Nephron (organoid): ENCODE data around the gene PRSS23.
"Not testable (repeated sequence)": the region's sequence is repeated elsewhere in the genome, so short reads cannot be mapped to it uniquely, and the experiment has no call there.

Experiments
- H3K27ac Mint-ChIP-seq, 3 experiments: 2 replicates each; pipeline ENCODE4 v1.8.0; 2020; ENCODE audit warnings: mixed read lengths in 3 of 3, mild to moderate bottlenecking in 2 of 3, moderate library complexity in 1 of 3
- H3K27me3 Mint-ChIP-seq: 2 replicates; pipeline ENCODE4 v1.8.0; 2021; ENCODE audit warnings: low read depth, mild to moderate bottlenecking, moderate library complexity, mixed read lengths
- H3K36me3 Mint-ChIP-seq: 2 replicates; pipeline ENCODE4 v1.8.0; 2020; ENCODE audit warnings: low read depth, mixed read lengths
- H3K4me1 Mint-ChIP-seq: 2 replicates; pipeline ENCODE4 v1.8.0; 2020; ENCODE audit warnings: mixed read lengths
- H3K4me3 Mint-ChIP-seq, 3 experiments: 2 replicates each; pipeline ENCODE4 v1.8.0; 2020; ENCODE audit warnings: mild to moderate bottlenecking in 3 of 3, mixed read lengths in 3 of 3, moderate library complexity in 2 of 3
- H3K9me3 Mint-ChIP-seq: 2 replicates; pipeline ENCODE4 v1.8.0; 2020; ENCODE audit warnings: mixed read lengths
- CTCF ChIP-seq, 3 experiments: fragments of 200-600 bp; sonication (generic); IDR thresholded peaks; one replicate each; pipeline ENCODE4 v1.5.0; 2021; ENCODE audit warnings: antibody characterized with exemption in 3 of 3; ENCODE audit not compliant: unreplicated experiment in 3 of 3

The PRSS23 gene

GRCh38 chr11:86814775-86815174 is 14.4 kb downstream of the PRSS23 start:
- H3K4me1 Mint-ChIP-seq = peaks cover 61% of the 10 kb centered on the region

GRCh38 chr11:86815726-86816125 is 15.4 kb downstream of the PRSS23 start:
- Mint-ChIP-seq H3K4me1 (peaks cover 55% of the 10 kb centered on the region), H3K36me3 (no peaks in the 10 kb centered on the region), H3K4me3 (no peak overlapping the region), H3K9me3 (no peaks in the 10 kb centered on the region), H3K27me3 (peaks cover 4% of the 10 kb centered on the region), H3K27ac (peak overlapping the region; percentile 44 to 58 (median 45))
- no peak for TF ChIP-seq CTCF (IDR thresholded peaks at IDR 0.05; ENCODE audit: unreplicated experiment in 3 of 3)

More at GRCh38 chr11:86814775-86815174, 14.4 kb downstream of the PRSS23 start:
- no peak for TF ChIP-seq CTCF (IDR thresholded peaks at IDR 0.05; ENCODE audit: unreplicated experiment in 3 of 3)
- Mint-ChIP-seq H3K36me3 (no peaks in the 10 kb centered on the region), H3K27ac (peak overlapping the region; percentile 44 to 58 (median 45)), H3K9me3 (no peaks in the 10 kb centered on the region), H3K4me3 (no peak overlapping the region), H3K27me3 (peaks cover 4% of the 10 kb centered on the region)

- Mint-ChIP-seq H3K4me1 (peaks cover 52% of the 10 kb centered on the region), H3K27ac (peak overlapping the region; percentile 9 to 73 (median 23)), H3K27me3 (peaks cover 4% of the 10 kb centered on the region), H3K4me3 (no peak overlapping the region), H3K9me3 (no peaks in the 10 kb centered on the region), H3K36me3 (no peaks in the 10 kb centered on the region)
- TF ChIP-seq CTCF (IDR thresholded peaks at IDR 0.05; ENCODE audit: unreplicated experiment in 3 of 3) = no peak
Measured at GRCh38 chr11:86816251-86816726, 15.9 kb downstream of the PRSS23 start.

- peak; percentile 72 to 77 (median 75) for TF ChIP-seq CTCF (IDR thresholded peaks at IDR 0.05; ENCODE audit: unreplicated experiment in 3 of 3)
- Mint-ChIP-seq H3K9me3 (peaks cover 15% of the 10 kb centered on the region), H3K36me3 (peaks cover 15% of the 10 kb centered on the region), H3K27me3 (peaks cover 4% of the 10 kb centered on the region), H3K4me3 (no peak overlapping the region), H3K4me1 (peaks cover 50% of the 10 kb centered on the region), H3K27ac (peak overlapping the region; percentile 29 to 67 (median 41))
Measured at GRCh38 chr11:86818462-86819192, 18.3 kb downstream of the PRSS23 start.

GRCh38 chr11:86824139-86824538 is 23.8 kb downstream of the PRSS23 start:
- not testable (repeated sequence) for H3K4me1 Mint-ChIP-seq, H3K27ac Mint-ChIP-seq, H3K27me3 Mint-ChIP-seq, H3K4me3 Mint-ChIP-seq
- Mint-ChIP-seq H3K36me3 (peaks cover 28% of the 10 kb centered on the region), H3K9me3 (peaks cover 28% of the 10 kb centered on the region)

- Mint-ChIP-seq H3K36me3 (peaks cover 49% of the 10 kb centered on the region), H3K9me3 (peaks cover 29% of the 10 kb centered on the region)
- not testable (repeated sequence) for H3K4me1 Mint-ChIP-seq, H3K27ac Mint-ChIP-seq, H3K27me3 Mint-ChIP-seq, H3K4me3 Mint-ChIP-seq
Measured at GRCh38 chr11:86834376-86834775, 34.0 kb downstream of the PRSS23 start.

GRCh38 chr11:86844762-86845508 is 44.6 kb downstream of the PRSS23 start:
- H3K9me3 Mint-ChIP-seq = peaks cover 35% of the 10 kb centered on the region
- peaks cover 24% of the 10 kb centered on the region for H3K36me3 Mint-ChIP-seq
- H3K4me1 Mint-ChIP-seq, H3K27ac Mint-ChIP-seq, H3K27me3 Mint-ChIP-seq, H3K4me3 Mint-ChIP-seq: not testable (repeated sequence)
